ENCODE measurements around the gene CDC14B.
"Not testable (repeated sequence)": the region's sequence is repeated elsewhere in the genome, so short reads cannot be mapped to it uniquely, and the experiment has no call there.

CDC14B gene

DNA sequence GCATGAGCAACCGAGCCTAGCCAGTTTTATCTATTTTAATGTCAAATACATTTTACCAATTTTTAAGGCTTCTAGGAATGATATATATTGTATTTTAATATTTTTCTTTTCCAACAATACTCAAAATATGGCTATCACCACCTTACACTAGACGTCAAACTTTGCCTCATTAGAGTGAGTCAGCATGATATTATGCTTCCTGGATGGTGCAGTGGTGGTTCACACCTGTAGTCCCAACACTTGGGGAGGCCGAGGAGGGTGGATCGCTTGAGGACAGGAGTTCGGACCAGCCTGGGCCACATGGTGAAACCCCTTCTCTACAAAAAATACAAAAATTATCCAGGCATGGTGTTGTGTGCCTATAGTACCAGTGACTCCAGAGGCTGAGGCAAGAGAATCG lies 7.3 kb upstream of the CDC14B start:
- DNase-seq (ENCODE audit: low spot score): no peak

DNA sequence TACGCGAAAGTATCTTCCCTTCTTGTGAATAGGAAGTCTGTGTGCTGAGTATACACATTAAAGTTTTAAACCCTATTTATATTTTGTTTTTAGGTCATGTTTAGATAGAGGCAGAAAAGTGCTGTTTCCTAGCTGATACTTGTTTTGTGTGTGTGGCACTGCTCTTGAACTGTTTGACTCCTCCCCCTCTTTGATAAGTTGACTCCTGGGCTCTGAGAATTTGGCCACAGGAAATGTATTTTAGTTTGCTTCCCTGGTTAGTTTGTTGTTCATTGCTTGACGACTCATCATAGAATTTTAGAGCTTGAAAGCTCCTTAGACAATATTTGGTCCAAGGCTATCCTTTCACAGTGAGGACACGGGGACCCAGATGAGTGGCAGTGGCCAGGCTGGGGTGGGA lies 2.0 kb upstream of the CDC14B start:
- no peak for DNase-seq (ENCODE audit: low spot score)

DNA sequence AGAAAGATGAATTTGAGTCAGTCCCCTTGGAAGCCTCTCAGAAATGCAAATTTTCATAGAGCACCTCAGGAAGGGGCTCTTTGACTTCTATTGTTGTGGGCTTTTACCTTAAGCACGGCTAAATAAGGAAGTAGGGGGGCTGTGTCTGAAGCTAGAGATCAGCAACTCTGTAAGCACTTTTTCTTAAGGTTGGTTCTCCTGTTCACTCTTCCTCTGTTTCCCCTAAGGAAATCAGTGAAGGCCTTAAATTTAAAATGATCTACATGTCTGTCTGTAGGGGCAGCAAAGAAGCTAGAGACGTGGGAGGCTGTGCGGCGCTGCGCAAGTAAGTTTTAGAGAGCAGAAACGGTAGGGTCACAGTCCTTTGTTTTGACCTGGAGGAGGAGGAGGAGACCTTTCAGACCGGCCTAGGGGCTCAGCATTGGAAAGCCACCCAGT lies 1.2 kb upstream of the CDC14B start:
- no peak for DNase-seq (ENCODE audit: low spot score)

DNA sequence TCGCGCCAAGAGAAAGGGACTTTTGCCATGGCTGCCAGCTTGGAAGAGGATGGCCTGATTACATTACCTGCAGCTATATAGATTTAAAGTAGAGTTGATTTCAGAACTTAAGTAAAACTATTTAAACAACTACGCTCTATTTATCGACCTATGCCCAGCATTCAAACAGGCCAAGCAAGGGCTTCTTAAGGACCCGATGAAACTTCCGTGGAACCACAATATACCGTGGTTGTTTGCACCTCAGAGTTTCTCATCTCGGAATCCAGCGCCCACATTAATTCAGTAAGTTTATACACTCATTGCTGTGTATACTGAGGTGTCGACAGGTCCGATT lies 505 bp upstream of the CDC14B start:
- no peak for DNase-seq (ENCODE audit: low spot score)

DNA sequence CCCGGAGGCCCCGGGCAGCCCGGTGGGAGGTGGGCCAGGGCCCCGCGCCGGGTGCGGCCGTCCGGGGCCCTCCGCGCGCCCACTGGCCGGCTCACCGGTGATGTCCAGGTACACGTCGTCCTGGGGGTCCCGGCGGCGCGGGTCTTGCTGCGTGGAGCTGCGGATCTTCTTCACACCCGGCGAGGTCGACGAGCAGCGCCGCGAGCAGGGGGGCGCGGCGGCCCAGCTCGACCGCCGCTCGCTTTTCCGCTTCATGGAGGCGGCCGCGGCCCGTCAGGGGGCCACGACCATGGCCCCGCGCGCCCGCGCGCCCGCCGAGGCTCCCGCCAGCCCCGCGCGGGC lies 548 bp downstream of the CDC14B start:
- DNase-seq (ENCODE audit: low spot score): no peak

DNA sequence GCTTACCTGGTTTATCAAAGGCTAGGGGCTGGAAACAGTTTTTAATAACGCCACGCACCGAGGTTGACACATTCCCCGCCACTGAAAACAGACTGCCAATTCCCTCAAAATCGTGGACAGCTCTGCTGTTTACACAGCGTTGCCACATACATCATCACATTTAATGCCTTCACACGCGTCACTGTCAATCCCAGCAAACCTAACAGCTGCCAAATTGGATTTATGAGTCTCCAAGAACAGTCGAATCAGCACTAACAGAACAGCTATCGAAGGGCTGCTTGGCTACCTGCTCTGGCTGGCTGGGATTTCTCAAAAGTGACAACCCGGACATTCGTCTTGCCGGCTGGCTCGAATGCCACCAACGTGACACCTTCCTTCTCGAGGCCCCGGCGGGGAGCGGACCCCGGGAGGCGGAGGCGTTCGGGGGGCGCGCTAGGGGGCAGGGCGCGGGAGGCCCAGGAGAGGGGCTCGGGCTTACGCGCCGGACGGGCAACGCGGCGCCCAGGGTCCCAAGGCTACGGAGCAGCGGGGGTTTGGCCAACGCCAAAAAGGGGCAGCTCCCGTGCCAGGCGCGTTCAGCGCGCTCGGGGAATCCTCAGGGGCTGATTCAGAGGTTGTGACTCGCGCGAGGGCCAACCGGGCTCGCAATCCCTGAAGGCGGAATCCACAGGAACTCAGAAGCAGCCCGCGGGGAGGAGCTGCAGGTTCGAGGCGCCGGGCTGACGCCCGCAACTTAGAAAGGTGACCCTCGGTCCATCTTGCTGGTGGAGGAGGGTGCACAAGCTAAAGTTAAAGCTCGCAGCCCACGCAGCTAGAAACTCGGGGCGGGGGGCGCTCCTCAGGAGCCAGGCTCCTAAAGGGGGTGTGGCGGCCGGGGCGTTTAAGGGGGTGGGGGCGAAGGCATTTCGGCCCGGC lies 1.2 kb downstream of the CDC14B start:
- DNase-seq (ENCODE audit: low spot score): peak; percentile 14

DNA sequence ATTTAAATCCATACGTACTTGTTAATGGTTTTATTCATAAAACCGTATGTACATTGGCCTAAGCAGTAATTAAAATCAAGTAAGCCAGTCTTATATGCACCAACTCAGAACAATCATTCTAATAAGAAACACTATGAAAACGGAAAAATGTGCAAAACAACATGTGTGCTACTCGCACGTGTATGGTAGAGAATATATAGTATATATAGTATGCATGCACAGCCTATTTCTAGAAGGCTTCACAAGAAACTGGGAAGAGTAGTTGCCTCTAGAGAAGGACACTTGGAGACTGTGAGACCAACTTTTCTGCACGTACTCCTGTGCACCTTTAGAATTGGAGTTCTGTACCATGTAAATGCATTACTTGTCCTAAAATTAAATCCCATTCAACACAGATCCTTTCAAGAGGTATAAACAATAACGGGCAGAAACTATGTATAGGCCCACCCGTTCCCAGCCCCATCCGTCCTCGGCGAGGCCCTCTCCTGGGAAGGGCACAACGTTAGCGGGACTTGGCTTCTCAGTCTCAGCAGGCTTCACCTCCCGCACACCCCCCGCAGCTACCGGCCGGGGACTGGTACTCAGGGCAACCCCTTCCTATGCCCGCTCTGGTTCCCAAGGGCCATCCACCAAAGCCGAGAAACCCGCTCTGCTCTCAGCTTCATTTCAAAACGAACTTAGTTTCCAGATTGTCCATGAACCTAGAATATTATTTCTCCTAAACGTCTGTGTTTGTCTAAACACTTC lies 2.0 kb downstream of the CDC14B start:
- no peak for DNase-seq (ENCODE audit: low spot score)

DNA sequence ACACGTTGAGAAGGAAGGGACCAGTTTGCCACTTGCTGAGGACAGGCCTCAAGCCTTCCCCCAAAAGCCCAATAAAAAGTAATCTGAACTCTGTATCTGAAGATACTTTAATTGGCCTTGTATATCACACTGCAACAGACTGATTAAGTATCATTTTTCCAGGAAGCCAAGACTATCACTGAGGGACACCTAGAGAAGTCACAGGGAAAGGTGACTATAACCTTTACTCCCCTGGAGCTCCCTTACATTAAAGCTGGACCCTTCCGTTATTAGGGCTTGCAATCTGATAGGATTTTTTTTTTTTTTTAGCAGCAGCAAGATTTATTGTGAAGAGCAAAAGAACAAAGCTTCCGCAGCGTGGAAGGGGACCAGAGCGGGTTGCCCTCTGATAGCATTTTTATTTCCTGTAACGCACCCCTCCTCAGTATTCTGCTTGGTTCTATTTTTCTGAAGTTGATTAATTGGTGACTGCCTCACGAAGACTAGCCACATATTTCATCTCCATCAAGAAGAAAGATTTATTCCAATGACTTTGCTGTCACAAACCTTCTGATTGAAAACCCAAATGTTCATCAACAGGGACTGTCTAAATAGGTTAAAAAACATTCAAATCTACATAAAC lies 2.7 kb downstream of the CDC14B start:
- no peak for DNase-seq (ENCODE audit: low spot score)

DNA sequence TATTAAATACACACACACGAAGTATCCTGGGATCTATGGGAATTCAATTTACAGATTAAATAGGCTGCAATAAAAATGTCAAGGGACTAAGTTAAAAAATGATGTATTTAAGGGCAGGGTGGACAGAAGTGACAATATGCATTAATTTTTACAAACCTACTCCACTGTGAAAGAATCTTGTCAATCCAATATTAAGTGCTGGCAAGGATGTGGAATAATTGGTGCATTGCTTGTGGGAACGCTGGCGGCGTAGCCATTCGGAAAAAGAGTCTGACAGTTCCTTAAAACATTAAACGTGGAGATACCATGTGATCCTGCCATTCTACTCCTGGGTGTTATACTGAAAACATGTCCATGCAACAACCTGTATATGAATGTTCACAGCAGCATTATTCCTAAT lies 4.2 kb downstream of the CDC14B start:
- DNase-seq (ENCODE audit: low spot score): no peak

DNA sequence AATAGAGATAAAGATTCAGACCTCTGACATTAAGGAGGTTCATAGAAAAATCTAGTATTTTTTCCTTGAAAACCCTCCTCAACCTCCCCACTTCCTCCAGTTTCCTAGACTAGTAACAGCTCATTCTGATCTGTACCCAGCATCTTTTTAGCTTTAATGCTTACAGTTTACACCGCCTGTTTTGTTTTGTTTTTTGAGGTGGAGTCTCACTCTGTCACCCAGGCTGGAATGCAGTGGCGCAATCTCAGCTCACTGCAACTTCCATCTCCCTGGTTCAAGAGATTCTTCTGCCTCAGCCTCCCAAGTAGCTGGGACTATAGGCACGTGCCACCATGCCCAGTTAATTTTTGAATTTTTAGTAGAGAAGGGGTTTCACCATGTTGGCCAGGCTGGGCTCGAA lies 5.0 kb downstream of the CDC14B start:
- not testable (repeated sequence) for DNase-seq (ENCODE audit: low spot score)

DNA sequence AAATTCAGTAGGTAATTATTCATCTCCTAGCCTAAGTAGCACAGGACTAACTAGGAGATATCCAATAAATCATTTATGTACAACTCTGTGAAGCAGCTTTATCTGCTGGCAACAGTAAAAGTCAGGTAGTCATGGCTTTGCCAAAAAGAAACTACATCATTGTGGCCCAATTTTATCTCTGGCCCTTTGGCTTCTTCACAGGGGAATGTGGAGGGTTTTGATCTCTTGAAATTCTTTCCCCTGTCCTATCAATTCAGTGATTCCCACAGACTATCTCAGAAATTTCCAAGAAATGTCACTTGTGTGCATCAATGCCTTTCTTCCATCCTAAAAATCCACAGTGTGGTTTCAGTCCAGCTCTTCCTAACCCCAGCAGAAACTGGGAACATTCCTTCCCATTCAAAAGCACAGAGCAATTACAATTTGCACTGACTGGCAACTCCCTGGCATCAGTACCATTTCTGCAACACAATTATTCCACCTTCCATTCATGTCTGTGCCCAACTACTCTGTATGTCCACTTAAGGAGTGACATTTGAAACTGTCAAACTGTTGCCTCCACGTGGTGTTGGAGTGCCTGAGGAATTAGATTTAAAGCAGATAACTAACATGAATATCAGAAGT lies 6.6 kb downstream of the CDC14B start:
- no peak for DNase-seq (ENCODE audit: low spot score)

DNA sequence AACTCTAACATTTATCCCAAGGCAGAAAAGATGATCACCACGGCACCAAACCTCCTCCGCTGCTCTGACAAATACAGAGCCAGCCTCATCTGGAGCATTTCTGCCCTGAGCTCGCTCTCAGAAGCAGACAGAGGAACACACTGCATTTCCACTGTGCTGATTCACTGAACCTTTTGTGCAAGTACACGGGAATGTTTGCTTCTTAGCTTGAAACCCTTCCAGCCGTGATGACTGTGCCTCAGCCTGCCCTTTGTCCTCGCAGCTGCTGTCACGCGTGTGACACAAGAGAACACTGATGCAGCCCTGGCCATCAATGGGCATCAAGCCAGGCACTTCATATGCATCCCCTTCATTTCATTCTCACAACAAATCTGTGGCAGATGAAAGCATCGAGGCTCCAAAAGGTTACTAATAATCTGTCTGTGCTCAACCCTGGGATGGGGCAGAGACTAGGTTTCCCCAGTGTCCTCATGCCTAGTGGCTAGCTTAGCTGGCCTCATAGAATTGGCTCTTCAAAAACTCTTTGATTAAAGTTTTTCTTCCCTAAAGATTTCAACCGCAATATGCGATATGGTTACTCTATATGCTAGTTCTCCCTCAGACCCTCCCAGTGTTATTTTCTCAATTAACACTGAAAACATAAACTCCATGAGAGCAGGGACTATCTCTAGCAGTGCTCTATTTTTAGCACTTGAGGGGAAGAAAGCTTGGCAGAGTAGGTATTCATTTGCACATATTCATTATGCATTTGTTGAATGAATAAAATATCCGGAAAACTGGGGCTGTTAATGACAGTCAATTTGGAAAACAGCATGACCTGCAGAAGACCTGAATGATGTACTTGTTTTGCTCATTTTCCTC lies 7.3 kb downstream of the CDC14B start:
- DNase-seq (ENCODE audit: low spot score): peak; percentile 45

DNA sequence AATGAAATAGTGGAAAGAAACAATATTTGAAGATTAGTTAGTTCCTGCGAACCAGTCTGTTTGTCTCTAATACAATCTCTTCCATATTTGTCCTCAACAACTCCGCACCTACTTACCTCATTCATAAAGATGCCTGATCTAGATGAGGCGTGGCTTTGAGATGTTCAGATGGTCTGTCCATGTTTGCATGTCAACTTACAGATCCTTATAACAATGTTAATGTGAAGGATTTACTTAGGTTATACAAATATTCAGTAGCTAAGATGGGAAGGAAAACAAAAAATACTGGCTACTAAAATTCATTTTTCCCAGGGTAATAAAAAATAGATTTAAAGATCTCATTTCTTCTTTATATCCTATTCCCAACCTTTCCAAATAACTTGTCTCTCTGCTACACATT lies 8.3 kb downstream of the CDC14B start:
- no peak for DNase-seq (ENCODE audit: low spot score)

DNA sequence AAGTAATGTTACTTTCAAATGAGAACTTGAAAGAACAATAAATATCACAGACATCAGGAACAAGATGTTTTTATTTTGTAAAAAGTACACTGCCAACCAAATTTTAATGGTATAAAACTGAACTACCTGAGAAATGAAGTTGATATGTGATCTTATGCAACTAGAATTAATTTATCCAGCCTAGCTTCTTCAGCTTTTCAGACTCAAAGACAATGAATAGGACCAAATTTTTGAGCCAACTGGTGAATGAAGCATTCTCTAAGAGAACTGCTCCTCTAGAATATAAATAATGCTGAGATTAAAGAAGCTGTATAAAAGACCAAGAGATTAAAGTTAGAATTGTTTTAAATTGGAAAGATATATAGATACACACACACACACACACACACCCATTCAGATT lies 9.9 kb downstream of the CDC14B start:
- DNase-seq (ENCODE audit: low spot score): no peak

DNA sequence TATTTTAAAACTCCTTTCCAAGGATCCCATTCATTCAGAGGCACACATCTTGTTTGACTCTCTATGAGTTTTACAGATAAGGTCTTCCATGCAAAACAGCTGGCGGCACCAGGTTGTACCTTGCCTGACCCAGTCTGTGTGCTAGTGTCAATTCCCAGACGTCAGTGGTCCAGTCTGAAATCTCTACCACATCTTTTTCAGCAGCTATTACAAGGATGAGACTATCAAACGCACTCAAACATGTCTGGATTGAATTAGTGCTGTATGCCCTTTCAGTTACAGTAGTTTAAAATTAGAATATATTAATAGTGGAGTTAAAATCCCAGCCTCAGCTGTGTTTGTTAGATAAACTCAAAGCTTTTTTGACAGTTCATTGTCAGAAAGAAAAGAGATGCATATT lies 11.7 kb downstream of the CDC14B start:
- DNase-seq (ENCODE audit: low spot score): no peak

DNA sequence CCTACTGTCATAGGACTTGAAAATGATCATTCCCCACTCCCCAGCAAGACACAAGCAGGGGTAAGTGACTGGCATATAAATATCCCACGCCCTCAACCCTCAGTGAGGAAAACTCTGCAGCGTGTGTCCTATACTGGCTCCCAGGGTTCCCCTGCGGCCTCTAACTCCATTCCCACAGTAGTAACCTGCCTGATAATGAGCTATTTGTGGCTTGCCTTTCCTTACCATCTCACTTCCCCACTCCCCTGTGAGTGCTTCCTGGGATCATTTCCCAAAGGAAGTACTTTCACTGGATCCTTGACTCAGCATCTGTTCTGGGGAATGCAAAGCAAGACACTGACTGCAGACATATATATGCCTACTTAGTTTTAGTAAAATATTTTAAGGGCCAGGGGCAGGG lies 14.3 kb downstream of the CDC14B start:
- no peak for DNase-seq (ENCODE audit: low spot score)

DNA sequence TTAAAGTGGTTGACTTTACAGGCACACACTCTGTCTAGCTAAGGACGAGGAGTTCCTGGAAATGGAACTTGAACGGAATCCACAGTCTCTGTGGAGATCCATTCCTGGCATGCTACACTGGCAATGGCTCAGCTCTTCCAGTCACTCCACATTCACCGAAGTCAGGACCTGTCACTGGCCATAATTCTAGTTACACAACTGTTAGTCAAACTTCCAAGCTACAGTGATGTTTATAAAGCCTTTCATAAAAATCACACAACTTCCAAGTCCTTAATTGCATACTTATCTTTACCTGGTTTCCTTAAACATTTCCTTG lies 15.7 kb downstream of the CDC14B start:
- DNase-seq (ENCODE audit: low spot score): no peak

DNA sequence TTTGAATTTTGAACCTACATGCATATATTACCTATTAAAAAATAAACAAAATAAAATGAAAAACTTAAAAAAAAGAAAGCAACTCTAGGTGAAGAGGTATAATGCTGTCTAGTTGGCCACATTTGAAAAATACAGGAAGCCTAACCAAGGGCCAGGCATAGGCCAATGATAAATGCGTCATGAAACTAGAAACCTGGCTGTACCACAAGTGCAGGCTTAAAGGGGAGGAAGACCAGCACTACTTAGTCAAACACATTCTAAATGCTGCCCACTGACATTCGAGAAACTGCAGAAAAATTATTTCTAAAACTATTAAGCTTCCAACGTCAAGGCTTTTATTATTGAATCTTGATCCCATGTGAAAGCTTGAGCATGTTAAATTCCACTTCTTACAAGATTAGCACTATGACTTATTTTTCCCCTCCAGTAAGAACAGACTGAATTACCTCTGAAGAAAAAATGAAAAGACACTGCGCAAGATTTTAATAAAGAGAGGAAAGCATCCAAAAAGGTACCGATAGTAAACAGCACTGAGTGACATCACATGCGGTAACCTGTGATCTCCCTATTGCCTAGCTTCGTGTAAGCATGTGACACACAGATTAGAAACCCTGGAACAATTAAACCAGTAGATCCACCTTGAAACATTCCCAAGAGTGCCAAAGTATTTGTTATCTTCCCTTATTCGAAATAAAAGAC lies 16.2 kb downstream of the CDC14B start:
- no peak for DNase-seq (ENCODE audit: low spot score)

DNA sequence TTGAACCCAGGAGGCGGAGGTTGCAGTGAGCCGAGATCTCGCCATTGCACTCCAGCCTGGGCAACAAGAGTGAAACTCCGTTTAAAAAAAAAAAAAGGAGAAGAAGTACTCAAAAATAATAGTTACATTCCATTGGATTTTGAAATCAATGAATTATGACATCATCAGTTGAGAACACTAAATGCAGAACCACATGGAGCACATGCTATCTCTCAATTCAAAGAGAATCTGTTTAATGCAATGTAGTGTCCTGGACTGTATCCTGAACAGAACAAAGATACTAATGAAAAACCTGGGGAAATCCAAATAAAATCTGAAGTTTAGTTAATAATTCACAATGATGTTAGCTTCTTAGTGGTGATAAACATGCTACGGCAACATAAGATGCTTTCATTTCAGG lies 20.3 kb downstream of the CDC14B start:
- no peak for DNase-seq (ENCODE audit: low spot score)

DNA sequence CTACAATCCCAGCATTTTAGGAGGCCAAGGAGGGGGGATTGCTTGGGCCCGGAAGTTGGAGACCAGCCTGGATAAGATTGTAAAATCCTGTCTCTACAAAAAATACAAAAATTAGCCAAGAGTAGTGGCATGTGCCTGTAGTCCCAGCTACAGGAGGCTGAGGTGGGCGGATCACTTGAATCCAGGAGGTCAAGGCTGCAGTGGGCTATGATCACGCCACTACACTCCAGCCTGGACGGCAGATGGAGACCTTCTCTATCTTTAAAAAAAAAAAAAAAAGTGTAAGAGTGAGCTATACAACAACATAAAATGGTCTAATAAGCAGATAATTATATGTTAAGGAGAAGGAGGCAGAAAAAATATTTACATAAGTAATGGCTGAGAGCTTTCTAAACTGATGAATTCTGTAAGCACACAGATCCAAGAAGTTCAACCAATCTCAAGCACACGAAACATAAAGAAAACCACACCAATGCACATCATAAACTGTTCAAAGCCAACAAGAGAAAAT lies 23.0 kb downstream of the CDC14B start:
- DNase-seq (ENCODE audit: low spot score): no peak

Measured in LoVo (cell line).